NCI-H2196 treated with DMSO at 0.1 percent for 48 hours (cell line): ENCODE data around the gene ERGIC2.
"Not testable (repeated sequence)": the region's sequence is repeated elsewhere in the genome, so short reads cannot be mapped to it uniquely, and the experiment has no call there.

Experiments
- DNase-seq: peaks from one replicate; lab custom pipeline; 2025; ENCODE audit not compliant: unreplicated experiment; lab: John Stamatoyannopoulos, UW

The ERGIC2 gene

DNA sequence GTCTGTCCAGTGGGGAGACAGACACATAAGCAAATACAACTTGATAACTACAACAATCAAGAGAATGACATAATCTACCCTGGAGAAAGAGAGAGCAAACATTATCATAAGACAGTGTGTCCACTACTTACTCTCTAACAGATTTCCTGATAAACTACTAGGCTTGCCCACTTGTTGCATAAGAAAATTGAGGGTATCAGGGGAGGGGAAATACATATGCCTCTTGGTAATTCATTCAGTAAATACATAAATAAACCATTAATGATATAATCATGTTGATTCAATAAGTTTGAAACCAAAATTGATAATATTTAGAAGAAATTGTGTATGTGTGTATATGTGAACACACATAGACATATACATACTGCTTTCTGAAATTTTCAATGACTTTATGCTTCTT lies 76.6 kb downstream of the ERGIC2 start:
- no peak for DNase-seq

DNA sequence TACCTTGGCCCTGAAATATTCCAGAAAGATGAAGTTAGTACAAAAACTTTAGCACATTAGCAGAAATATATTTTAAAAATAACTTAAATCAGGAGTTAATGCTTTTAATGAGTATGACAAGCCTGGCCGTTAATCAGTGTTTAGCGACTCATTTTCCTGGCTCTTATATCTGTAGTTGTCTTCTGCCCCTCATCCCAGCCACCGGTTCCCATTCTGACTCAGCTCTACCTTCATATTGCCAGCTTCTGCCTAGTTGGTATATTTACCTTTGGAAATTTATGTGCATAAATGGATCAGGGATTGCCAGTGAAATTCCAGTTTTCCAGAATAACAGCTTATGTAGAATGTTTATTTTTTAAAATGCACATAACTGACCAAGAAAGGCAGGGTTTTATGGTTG lies 79.9 kb downstream of the ERGIC2 start:
- DNase-seq, result no peak

GRCh38 chr12:29299633-29300032 lies 81.3 kb downstream of the ERGIC2 start:
- DNase-seq, result no peak

DNA sequence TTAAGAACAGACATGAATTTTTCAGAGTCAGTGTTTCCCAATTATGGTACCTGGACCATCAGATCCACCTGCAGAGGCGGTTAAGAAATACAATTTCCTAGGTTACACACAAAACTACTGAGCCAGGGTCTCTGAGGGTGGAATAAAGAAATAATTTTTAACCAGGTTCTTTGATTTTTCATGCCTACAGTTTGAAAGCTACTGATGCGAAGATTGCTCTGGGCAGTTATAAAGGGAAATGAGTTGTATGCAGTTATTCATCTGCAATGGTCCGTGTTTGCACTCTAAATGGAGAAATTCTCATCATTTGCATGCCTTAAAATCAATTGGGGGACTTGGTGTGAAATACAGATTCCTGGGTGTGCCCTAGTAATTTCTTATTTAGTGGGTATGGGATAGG lies 89.7 kb downstream of the ERGIC2 start:
- DNase-seq, result no peak

DNA sequence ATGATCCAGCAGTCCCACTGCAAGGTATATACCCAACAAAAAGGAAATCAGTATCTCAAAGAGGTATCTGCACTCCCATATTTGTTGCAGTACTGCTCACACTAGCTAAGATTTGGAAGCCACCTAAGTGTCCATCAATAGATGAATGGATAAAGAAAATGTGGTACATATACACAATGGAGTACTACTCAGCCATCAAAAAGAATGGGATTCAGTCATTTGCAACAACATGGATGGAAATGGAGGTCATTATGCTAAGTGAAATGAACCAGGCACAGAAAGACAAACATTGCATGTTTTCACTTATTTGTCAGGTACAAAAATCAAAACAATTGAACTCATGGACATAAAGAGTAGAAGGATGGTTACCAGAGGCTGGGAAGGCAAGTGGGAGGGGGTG lies 90.5 kb downstream of the ERGIC2 start:
- DNase-seq, result not testable (repeated sequence)

DNA sequence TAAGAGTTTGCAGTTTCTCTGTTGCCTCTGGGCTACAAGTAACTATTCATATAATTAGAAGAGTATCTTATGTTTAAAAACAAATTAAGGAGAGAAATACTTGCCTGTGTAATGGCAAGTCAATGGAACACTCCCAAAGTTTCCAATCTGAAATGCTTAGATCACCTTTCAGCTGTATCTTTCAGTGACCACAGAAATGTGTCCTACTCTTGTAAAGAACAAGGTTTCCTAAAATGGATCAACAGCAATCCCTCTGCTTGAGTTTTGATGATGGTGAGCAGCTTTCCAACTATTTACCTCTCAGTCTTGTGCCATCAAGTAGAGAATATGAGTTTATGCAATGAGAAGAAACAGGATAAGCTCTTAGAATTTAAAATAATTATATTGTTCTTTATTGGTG lies 92.9 kb downstream of the ERGIC2 start:
- DNase-seq, result no peak

GRCh38 chr12:29287622-29288021 lies 93.3 kb downstream of the ERGIC2 start:
- DNase-seq, result no peak
